Sciatic nerve (tissue), 2 donors: ENCODE data around the gene NAXE. TPM values are rescaled to one million over a fixed set of nuclear protein-coding genes. Genes with fewer than 3 reads are reported as not detected.
"Not testable (repeated sequence)": the region's sequence is repeated elsewhere in the genome, so short reads cannot be mapped to it uniquely, and the experiment has no call there.

ENCODE experiments used
- ATAC-seq: fragments of 200-7000 bp; cut with Tn5 transposase; one replicate; pipeline ENCODE4 v1.9.1; 2020; ENCODE audit warnings: mild to moderate bottlenecking, moderate library complexity
- DNase-seq: peaks from one replicate; pipeline ENCODE4 v3.0.0-alpha.2; 2020; ENCODE audit warnings: low spot score
- intact Hi-C: fragments of 100-400 bp; cut with DNase I; formaldehyde crosslinking; loops from one replicate; pipeline ENCODE4 v1.14.2; 2022
- total RNA-seq: library from RNA; stranded (reverse); fragmentation: NEBNext Ultra II Directional; extraction: Animal tissue kit (Norgen Biotek cat#: 25700); gene quantifications from one replicate; pipeline ENCODE4 v1.2.1, GENCODE V29; 2021
- donor health status: DM: no; HTN: no; CAD: no.
- donor health status: DM: no; HTN: no; CAD: no.

Gene NAXE
- 47.3 TPM for total RNA-seq

DNA sequence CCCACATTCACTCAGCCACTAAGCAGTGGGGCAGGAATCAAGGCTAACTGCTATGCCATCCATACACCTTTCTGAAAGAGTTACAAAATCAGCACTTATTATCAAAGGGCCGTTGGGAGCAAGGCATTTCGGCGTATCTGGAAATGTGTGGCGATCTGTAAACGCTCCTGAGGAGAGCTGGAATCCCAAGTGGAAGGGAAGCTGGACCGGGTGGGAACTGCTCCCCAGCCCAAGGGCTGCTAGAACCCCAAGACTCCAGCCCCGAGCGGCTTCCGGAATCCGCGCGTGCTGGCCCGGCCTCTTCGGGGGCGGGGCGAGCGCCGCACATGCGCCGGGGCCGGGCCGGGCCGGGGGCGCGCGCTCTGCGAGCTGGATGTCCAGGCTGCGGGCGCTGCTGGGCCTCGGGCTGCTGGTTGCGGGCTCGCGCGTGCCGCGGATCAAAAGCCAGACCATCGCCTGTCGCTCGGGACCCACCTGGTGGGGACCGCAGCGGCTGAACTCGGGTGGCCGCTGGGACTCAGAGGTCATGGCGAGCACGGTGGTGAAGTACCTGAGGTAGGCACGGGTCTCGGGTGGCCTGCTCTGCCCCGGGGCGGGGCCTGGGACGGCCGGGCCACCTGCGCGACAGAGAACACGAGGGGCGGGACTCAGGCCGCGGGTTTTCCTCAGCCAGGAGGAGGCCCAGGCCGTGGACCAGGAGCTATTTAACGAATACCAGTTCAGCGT lies at the start of gene NAXE:
NAXE (plus strand) TSS at position 345 of the 726 bp plus-strand sequence; CDS start at position 374, 29 bp downstream.
- intact Hi-C loops = no loop called here
- ATAC-seq (peak; percentile 96), DNase-seq (peak; percentile 86)

DNA sequence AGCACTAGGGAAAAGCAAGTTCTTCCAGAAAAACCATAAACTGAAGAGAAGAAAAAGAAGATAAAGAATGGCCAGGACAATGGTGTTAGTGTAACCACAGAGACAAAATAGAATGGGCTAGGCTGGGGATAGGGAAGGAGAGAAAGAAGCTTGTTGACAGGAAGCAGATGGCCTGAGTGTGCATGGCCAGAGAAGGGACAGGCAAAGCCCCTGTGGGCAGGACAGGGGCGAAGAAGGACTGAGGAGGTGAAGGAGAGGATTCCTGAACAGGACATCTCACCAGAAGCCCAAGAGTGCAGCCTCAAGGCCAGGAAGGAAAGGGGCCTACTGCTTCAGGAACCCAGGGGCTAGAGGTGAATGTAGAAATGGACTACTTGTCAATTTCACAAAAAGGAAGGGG lies 48.5 kb upstream of the NAXE start:
- intact Hi-C loops = no loop called here
- no peak for ATAC-seq
- no peak for DNase-seq

DNA sequence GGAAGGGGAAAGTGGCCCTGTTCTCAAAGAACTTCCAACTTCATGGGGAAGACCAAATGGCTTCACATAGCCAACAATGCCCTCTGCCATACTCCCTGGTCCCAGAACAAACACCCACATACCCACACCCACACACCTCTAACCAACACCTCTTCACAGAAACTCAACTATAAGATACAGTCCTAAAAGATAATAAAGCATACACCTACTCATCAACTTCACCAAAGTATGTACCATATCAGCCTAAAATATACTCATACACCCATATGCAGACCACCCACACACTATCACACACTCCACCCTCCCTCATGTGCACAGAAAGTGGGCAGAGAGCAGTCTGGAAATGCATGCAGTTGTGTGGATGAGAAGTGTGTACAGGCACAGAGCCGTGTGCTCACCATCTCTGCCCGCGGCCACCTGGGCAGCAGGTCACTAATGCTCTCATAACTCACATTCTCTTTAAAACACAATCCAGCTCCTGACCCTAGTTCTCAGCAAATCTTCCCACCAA lies 46.9 kb upstream of the NAXE start:
- ATAC-seq = no peak
- intact Hi-C loops = no loop called here
- DNase-seq = peak; percentile 4

- intact Hi-C loops = no loop called here
- no peak for DNase-seq
- no peak for ATAC-seq
Measured at GRCh38 chr1:156546267-156546666, 45.3 kb upstream of the NAXE start.

GRCh38 chr1:156547434-156547833 lies 44.1 kb upstream of the NAXE start:
- intact Hi-C loops = no loop called here
- no peak for ATAC-seq
- no peak for DNase-seq

DNA sequence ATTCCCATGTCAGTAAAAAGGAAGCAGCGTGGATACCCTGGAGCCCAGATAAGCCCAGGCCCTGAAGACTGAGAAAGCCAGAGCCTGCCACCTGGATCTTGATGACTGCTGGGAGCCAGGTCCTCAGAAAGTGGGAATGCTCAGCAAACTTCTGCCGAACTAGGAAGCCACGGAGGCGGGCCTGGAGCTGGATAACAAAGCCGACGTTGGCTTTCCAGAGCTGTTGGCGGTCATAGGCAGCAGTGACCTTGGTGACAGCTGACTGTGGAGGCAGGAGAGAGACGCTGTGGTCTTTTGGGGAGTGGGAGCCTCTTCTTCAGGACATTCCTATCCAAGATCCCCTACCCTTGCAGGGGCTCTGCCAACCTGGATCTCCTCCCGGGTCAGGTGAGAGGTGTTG lies 43.6 kb upstream of the NAXE start:
- ATAC-seq = no peak

DNA sequence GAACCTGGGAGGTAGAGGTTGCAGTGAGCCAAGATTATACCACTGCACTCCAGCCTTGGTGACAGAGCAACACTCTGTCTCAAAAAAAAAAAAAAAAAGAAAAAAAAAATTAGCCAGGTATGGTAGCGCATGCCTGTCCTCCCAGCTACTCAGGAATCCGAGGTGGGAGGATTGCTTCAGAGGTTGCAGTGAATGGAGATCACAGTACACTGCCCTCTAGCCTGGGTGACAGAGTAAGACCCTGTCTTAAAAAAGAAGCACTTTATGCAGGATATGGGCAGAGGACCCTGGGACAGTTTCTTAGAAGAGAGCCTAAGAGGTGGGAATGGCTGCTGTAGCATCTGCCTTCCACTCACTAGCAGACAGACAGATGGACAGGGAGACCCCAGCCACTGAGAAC lies 42.2 kb upstream of the NAXE start:
- intact Hi-C loops = no loop called here
- ATAC-seq = no peak

More for the DNA sequence above, 43.6 kb upstream of the NAXE start:
- intact Hi-C loops = no loop called here
- no peak for DNase-seq

GRCh38 chr1:156549831-156550230 lies 41.7 kb upstream of the NAXE start:
- ATAC-seq = no peak
- no peak for DNase-seq
- intact Hi-C loops = no loop called here

More for the DNA sequence above, 42.2 kb upstream of the NAXE start:
- no peak for DNase-seq

- ATAC-seq = no peak
- no peak for DNase-seq
- intact Hi-C loops = no loop called here
Measured at GRCh38 chr1:156550346-156550745, 41.2 kb upstream of the NAXE start.

DNA sequence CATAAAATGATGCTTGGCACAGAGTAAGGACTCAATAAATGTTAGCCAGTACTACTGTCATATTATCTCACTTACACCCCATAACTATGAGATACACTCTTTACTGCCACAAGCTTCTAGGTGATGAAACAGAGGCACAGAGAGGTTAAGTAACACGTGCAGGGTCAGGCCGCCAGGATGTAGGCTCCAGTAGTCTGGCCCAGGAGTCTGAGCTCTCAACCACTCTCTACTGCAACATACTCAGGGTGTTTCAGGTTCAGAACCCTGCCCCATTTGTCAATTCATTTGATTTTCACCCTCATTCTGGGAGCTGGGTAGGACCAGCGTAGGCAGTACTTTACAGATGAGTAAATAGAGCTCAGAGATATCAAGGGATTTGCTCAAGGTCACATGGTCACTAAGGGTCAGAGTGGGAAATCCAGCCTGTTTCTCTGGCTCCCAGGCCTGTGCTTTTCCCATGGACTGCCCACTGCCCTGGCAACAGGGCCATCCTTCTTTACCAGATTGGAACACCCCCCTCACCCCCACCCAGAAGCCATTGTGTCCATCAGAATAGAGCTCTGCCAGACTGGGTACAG lies 40.4 kb upstream of the NAXE start:
- intact Hi-C loops = no loop called here
- DNase-seq (no peak), ATAC-seq (no peak)

DNA sequence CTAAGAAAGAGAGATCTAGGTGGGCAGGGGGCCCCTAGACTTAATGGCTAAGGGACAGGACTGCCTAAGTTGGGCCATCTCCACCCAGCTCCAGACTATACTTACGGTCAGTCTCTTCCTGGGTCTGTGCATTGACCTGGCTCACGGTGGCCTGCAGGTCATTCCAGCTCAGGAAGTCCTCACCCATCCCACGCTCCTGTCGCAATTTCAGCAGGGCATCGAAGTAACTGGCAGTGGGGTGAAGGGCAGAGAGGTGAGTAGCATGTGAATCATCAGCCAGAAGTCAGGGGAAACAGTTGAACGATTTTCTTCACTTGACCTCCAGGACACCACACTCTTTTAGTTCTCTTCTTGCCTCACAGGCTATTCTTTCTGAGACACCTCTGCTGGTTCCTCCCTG lies 39.7 kb upstream of the NAXE start:
- DNase-seq = no peak
- no peak for ATAC-seq
- intact Hi-C loops = no loop called here

- ATAC-seq = no peak
- no peak for DNase-seq
- intact Hi-C loops = no loop called here
Measured at GRCh38 chr1:156552518-156552917, 39.1 kb upstream of the NAXE start.

- intact Hi-C loops, DNase-seq: not testable (repeated sequence)
- peak; percentile 63 for ATAC-seq
Measured at GRCh38 chr1:156552937-156553336, 38.6 kb upstream of the NAXE start.

DNA sequence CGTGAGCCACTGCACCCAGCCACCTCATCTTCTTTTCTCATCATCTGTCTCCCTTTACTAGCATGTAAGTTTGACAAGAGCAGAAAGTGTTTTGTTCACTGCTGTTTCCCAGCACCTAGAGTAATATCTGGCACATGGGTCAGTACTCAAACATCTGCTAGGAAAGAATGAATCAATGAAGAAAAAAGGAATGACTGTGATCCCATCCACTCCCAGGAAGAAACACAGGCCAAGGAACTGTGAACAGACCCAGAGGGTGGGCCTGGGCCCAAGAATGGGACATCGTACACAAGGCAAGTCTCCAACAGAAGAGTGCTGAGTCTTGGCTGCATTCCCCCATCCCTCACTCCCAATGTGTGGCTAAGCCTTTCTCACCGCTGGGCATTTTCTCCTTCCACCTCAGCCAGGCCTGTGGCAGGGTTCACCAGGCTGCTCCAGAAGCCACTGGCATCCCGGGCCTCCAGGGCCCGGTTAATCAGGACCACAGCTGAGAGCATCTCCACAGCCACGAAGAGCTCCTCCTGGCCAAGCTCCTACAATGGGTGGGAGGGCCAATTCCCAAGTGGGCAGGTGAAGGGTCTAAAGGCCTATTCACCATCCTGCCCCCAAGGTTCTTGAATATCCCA lies 37.6 kb upstream of the NAXE start:
- DNase-seq (no peak), ATAC-seq (no peak)
- intact Hi-C loops = no loop called here

- intact Hi-C loops = no loop called here
- ATAC-seq (no peak), DNase-seq (no peak)
Measured at GRCh38 chr1:156554971-156555370, 36.6 kb upstream of the NAXE start.

- ATAC-seq = no peak
- DNase-seq = no peak
- intact Hi-C loops = no loop called here
Measured at GRCh38 chr1:156555715-156556114, 35.9 kb upstream of the NAXE start.

GRCh38 chr1:156556354-156556753 lies 35.2 kb upstream of the NAXE start:
- DNase-seq = no peak
- ATAC-seq = no peak
- intact Hi-C loops = no loop called here

- DNase-seq = no peak
- intact Hi-C loops = no loop called here
- no peak for ATAC-seq
Measured at GRCh38 chr1:156559086-156559796, 32.3 kb upstream of the NAXE start.

DNA sequence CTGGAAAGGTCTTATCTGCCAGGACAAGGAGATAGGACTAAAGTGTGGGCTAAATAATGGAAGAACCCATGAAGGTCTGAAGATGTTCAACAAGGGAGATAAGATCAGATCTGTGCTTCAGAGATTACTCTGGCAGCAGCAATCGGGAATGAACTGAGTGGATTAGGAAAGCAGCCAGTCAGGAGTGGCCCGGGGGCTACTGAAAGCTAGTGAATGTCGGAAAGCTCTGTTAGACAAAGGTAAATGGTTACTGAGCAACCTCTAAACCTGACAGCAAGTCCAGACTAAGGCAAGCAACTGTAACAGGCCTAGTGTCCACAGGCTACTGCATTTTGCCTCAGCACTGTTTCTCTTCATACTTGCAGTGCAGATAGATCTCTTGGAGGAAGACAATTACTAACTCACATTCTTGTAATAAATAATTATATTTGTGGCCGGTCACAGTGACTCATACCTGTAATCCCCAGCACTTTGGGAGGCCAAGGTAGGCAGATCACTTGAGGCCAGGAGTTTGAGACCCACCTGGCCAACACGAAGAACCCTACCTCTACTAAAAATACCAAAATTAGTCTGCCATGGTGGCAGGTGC lies 31.7 kb upstream of the NAXE start:
- DNase-seq (no peak), ATAC-seq (no peak)
- intact Hi-C loops = no loop called here
